ENCODE data around the gene TIGAR.

Gene TIGAR

GRCh38 chr12:4282892-4283511, 38.0 kb upstream of the TIGAR start:
- DNase-seq: no peak

- no peak for DNase-seq
Observed at GRCh38 chr12:4283512-4284255, 37.3 kb upstream of the TIGAR start.

GRCh38 chr12:4284306-4284705, 36.7 kb upstream of the TIGAR start:
- DNase-seq: no peak

GRCh38 chr12:4285070-4285469, 35.9 kb upstream of the TIGAR start:
- no peak for DNase-seq

- DNase-seq: no peak
Observed at GRCh38 chr12:4286228-4286627, 34.8 kb upstream of the TIGAR start.

- no peak for DNase-seq
Observed at GRCh38 chr12:4286771-4287317, 34.2 kb upstream of the TIGAR start.

GRCh38 chr12:4287325-4288211, 33.4 kb upstream of the TIGAR start:
- DNase-seq: no peak

GRCh38 chr12:4288296-4289131, 32.5 kb upstream of the TIGAR start:
- no peak for DNase-seq

- DNase-seq: no peak
Observed at GRCh38 chr12:4289231-4289878, 31.7 kb upstream of the TIGAR start.

GRCh38 chr12:4289998-4290790, 30.8 kb upstream of the TIGAR start:
- no peak for DNase-seq

- no peak for DNase-seq
Observed at GRCh38 chr12:4292341-4293073, 28.5 kb upstream of the TIGAR start.

- no peak for DNase-seq
Observed at GRCh38 chr12:4293299-4293965, 27.6 kb upstream of the TIGAR start.

GRCh38 chr12:4293966-4294505, 27.0 kb upstream of the TIGAR start:
- no peak for DNase-seq

- DNase-seq: no peak
Observed at GRCh38 chr12:4296751-4297150, 24.3 kb upstream of the TIGAR start.

GRCh38 chr12:4297617-4298016, 23.4 kb upstream of the TIGAR start:
- DNase-seq: no peak

GRCh38 chr12:4300883-4301282, 20.1 kb upstream of the TIGAR start:
- no peak for DNase-seq

- DNase-seq: no peak
Observed at GRCh38 chr12:4301932-4302501, 19.0 kb upstream of the TIGAR start.

- DNase-seq: no peak
Observed at GRCh38 chr12:4302881-4303280, 18.1 kb upstream of the TIGAR start.

- DNase-seq: no peak
Observed at GRCh38 chr12:4303750-4304149, 17.3 kb upstream of the TIGAR start.

Data from effector CD4-positive, alpha-beta T cell (primary cell).